Measurements from ENCODE around the gene KCNN3.

The KCNN3 gene

DNA sequence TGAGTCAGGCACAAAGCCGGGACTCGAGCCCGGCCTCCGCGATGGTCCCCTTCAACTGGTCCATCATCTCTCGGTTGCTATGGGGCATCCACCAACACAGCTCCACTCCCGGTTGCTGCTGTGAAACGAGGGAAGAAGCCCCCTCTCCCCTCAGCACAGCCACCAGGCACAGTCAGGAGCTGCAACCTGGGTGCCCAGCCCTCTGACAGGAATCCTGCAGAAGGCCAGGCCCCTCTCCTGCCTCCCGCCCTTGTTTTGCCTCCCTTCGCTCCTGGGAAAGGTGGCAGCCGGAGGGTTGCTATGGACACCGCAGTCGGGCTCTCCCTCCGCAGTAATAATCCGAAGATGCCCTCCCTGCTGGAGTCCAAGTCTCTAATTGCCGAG lies 8.9 kb upstream of the KCNN3 start:
- no peak for DNase-seq

DNA sequence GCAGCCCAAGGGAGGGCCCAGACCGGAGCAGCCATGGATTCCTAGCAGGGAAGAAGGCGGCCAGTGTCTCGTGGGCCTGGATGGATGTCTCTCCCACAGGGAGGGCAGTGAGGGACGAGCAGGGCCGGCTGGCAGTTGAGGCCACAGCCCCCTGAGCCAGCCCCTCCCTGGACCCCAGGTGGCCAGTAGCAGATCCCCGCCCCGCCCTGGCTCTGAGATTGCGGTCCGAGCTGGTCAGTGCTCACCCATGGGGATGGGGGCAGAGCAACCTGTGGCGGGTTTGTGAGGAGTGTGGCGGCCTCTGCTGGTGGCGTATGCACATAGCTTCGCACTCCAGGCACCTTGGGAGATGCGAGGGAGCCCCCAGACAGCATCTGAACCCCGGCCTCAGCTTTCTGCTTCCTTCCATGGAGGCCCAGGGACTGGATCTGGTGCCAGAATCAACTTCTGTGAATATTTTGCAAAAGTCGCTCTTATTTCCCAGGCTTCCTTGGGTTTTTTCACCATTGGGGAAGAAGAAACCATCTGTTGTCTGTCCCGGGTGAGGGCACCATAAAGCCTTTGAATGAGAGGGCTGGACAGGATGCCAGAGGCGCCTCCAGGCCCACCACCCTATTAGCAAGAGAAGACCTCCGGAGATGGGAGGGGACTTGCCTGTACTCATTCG lies 8.4 kb upstream of the KCNN3 start:
- peak; percentile 41 to 65 (median 53) for DNase-seq

DNA sequence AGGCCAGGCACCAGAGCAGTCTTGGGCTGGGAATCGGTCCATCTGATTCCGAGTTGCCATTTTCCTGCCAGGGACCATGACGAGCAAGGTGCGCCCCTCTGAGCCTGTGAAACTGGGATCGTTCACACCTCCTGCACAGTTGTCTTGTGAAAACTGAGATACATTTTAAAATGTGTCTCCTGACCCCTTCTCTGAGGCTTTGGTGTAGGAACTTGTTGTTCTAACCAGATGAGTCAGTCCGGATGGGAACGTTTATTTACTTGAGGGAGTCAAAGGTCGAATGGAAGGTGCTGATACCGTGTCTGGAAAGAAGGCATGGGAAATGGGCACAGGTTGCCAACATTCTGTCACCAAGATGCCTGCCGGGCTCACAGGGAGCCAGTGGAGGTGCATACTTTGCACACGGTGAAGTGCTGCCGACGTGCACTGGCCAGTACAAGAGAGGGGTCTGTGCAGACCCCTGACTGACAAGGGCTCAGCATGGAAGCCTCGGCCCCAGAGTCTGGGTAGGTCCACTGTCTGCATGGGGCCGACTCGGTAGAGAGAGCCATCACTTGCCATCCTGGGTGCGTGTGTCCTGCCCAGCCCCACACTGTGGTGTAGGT lies 7.4 kb upstream of the KCNN3 start:
- no peak for DNase-seq

DNA sequence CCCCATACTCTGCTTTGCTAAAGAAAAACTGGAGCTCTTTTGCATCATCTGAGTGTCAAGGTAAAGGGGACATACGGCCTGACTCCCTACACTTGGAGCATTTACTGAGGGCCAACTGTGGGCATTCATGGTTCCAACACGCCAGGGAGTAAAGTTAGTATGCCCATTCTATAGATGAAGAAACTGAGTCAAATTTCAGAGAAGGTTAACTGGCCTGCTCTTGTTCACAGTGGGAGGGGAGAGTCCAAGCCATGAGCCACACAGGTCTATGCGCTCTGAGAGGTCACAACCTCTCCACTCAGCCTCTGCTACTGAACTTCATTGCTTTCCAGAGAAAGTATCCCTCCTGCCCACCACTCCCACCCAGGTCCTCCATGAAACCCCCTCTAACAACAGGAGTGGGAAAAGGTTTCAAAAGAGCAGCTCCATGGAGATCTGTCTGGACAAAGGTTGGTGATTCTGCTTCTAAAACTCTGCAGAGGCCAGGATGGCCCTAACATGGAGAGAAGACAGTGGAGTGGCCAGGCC lies 6.8 kb upstream of the KCNN3 start:
- no peak for DNase-seq

DNA sequence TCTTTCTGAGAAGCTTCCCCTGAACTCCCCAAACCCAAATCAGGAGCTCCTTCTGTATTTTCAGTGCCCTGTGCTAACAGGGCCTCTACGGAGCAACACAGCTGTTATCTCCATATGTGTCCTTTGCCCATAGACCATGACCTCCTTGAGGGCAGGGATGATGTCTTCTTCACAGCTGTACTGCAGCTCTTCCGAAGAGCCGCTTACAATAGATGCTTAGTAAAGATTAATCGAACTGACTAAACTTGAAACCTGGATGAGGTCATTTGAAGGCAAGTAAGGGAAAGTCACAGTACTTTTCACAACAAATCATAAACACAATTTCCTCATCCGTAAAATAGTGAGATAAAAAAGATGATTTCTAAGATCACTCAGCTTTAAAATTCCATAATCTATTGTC lies 4.4 kb upstream of the KCNN3 start:
- peak in 1 of 5 donors; percentile 30 for DNase-seq

DNA sequence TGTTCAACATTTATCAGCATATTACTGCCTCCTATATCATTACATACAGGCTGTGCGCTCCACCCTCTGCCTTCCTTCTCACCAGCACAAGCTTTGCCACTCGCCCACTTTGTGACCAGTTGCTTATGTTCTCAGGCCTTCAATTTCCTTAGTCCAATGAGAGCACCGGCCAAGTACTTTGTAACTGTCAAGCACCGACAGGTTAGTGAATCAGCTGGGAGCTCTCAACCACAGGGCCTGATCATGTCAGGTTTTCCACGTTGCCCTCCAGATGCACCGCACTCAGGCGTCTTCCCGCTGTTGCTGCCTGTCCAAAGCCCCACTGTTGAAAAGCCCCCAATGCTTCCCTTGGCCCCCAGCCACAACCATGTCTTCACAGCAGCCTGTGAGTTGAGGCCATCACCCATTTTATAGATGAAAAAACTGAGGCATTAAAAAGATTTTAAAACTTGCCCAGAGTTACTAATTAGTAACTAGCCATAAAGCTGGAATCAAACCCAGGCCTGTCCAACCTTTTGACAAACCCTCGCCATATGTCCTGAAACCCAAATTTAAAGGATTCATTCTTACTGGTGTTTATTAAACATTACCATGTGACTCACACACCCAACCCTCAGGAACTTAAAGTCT lies 3.4 kb upstream of the KCNN3 start:
- DNase-seq = no peak

DNA sequence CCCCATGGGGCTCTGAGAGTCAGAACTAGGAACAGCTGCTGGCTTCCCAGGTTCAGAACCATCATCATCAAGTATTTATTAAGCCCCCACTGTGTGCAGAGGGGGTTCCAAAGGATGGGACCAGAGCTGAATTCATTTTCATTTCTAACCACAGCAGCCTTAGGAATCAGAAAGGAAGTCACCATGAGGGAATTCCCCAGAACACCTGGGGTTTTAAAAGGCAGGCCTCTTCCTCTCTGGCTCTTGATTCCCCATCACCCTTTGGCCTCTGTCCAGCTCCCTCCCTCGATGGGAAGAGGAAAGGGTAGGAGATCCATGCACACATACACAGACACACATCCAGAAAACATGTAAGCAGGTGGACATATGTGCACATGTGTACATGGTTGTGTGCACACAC lies 1.3 kb upstream of the KCNN3 start:
- DNase-seq = no peak

DNA sequence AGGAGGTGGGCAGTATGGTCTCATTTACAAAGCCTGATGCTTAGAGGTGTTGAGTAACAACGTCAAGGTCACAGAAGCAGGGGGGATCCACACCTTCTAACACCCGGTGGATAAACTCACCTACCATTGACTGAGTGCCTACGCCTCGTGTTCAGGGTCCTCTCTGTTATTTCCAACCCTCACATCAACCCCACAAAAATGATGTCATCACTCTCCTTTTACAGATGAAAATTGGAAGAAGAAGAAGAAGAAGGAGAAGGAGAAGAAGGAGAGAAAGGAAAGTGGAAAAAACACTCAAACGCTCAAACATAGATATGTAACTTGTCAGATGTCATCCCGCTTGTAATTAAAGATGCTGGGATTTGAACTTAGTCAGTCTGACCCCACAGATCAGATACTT lies 653 bp upstream of the KCNN3 start:
- DNase-seq = no peak

DNA sequence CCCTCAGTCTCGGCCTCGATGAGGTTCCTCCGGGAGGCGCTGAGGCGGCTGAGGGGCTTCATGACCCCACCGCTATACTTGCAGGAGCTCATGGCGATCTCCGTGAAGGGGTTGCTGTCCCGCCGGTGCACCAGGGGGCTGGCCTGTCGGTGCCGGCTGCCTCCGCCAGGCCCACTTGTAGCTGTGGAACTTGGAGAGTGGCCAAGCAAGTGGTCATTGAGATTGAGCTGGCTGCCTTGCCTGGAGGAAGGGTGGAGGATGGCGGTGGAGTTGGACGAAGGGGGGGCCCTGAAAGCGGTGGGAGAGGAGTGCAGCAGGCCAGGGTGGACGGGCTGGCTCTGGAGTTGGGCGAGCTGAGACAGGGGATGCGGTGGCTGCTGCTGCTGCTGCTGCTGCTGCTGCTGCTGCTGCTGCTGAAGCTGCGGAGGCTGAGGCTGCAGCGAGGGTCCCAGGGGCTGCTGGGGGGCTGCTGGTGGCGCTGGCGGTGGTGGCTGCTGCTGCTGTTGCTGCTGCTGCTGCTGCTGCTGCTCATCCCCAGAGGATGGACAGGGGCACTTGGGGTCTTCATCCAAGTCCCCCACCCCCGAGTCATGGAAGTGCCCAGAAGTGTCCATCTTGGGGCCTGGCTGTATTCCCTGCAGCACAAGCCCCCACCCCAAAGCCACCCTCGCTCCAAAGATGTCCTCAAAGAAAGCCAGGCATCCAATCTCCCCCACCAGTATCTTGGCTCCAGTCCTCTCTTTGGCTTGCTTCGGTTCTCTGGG lies 548 bp downstream of the KCNN3 start:
- DNase-seq = no peak

DNA sequence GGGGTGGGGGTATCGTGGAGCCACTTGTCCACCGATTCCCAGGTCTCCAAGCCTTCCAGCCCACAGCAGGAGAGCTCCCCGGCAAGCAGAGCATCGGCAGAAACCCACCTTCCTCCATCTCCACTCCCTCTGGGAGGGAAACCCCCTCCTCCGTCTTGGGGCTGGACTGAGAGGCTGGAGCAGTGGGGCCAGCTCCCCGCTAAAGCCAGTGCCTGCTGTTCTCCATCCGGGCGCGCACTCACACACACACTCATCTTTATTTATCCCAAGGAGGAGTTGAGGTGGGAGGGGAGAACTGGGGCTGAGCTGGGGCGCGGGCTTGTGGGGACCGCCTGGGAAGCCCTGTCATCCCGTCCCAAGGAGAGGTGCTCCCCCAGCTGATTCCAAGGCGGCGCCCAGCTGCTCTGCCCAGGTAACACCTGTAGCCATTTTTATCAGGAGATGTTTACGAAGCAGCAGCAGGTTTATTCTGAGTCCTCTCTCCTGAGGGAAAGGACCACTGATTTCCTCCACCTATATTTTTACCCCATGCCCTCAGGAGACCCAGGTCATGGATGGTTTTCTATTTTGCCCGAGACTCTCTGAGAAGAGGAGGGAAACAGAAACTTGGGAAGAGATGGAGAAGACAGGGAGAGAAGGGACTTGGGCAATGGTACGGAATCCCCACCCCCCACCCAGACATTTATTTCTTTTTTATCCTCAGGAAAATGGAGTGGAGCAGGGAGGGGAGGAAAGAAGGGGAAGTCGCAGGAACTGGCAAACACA lies 2.1 kb downstream of the KCNN3 start:
- no peak for DNase-seq

DNA sequence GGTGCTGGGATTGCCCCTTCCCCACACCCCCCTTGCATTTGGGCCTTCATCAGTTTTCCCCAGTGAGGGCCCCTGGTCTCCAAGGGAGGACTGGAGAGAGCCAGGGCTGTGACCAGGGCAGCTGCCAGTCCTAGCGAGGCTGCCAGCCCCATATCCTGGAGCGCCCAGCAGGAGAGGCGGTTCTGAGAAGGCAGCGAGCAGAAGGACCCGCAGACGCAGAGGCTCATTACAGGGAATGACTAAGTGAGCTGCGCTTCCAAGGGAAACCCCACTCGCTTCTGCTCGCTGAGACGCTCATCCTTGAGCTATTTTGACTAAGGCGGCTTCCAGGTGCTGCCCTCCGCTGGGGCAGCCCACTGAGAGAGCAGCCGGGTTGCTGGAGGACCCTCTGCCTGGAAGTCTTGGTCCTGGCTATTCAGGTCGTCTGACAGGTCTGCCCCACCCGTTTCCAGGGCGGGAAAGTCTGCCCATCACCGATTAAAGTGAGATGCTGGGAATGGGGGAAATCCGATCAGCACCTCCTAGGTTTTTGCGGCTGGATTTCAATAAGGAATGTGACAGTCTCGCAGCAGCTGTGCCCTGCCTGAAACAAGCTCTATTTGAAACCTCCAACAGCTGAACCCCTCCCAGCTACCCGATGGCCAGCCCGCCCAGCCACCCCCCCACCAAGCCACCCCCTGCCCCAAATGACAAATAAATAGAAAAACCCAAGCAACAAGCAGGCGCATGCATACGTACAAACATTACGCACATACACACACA lies 2.8 kb downstream of the KCNN3 start:
- DNase-seq = peak in 1 of 5 donors; percentile 28

DNA sequence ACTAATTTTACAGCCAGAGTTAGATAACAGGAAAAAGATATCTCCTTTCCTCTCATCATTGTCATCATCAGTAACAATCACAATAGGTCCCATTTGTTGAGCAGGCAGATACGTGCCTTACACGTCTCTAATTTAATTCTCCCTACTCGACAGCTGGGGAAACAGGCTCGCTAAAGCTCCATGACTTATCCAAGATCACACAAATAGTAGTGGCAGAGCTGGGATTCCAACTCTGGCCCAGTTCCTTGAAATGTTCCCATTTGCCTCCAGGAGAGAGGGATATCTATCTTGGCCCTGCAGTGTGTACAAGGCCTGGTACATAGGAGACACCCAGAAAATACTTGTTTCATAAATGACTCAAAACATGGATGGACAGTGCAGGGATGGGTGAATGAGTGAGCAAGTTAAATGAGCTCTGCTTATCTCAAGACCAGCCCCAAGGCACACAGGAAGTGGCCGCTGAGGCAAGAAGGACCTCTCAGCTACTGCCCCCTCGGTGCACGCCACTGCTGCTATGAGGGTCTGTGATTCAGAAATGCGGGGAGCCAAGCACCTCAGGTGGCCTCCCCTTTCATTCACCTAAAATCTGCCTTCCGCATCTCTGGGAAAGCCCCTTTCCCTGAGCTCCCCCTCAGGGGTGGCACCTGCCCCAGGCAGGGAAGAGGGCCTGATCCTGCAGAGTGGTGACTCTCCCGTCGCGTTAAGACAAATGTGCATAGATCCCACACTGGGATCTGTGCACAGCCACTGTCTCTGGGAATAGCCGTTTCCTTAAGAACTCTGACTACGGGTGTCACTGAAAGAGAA lies 3.6 kb downstream of the KCNN3 start:
- DNase-seq = no peak

DNA sequence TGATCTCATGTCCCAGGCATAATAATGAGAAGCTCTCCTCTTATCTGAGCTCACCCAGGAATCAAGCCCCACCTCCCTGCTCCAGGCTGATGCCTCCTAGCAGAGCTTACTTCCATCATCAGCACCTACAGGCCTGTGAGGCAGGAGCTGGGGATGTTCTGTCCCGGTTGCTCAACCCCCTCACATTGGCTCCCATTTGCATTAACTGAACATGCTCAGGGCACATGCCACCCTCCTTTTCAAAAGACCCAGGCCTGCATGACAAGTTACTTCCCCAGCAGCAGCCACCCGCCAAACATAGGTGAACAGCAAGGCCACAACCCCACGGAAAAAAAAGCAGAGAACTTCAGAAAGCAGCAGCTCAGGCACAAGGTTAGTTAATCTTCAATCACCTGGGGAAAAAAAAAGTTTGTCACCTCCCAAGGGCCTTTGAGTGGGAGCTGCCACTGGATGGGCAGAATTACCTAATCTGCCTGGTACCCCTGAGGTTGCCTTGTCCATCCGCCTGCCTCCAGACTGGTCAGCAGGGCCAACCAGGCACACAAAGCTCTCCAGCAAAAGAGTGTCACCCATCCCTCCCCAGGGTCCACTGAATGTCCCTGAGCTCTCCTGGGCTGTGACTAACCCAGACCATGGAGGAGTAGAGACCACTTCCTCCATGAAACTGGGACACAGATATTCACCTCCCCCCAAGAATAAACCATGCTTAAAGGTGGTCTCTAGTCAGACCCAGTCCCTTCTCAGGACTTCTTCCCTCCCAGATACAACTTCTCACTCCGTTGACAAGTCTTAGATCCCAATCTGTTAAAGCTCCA lies 4.4 kb downstream of the KCNN3 start:
- no peak for DNase-seq

DNA sequence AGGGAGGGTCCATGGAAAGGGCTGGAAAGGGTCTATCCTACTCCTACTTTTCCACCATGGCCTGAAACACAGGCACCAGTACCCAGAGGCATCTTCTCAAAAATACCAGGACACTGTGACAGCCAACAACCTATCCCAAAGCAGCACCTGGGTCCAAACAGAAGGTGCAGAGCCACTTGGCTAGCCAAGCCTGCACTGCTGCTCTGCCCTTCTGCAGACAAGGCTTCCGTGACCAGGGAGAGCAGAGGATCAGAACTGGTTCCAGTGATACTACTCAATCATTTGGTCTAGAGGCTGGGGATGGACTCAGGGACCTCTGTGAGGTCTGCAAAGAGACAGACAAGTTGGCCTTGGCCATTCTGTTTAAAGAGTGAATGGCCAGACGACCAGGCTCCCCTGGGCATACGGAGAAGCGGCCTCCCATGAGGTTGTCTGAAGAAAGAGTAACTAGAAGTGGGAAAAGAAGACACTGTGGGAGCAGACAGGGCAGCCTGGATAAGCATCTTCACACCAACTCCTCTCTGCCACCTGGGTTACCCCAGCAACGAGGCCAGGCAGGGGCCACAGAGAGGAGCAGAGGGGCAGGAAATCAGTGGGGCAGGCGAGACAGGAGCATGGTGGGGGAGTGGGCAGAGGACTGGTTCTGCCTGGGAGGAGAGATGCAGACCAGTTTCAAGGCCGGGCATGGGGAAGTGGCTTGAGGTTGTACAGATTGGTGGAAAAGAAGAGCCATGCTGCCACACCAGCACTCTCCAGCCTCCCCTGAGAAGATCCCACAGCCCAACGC lies 5.7 kb downstream of the KCNN3 start:
- no peak for DNase-seq

DNA sequence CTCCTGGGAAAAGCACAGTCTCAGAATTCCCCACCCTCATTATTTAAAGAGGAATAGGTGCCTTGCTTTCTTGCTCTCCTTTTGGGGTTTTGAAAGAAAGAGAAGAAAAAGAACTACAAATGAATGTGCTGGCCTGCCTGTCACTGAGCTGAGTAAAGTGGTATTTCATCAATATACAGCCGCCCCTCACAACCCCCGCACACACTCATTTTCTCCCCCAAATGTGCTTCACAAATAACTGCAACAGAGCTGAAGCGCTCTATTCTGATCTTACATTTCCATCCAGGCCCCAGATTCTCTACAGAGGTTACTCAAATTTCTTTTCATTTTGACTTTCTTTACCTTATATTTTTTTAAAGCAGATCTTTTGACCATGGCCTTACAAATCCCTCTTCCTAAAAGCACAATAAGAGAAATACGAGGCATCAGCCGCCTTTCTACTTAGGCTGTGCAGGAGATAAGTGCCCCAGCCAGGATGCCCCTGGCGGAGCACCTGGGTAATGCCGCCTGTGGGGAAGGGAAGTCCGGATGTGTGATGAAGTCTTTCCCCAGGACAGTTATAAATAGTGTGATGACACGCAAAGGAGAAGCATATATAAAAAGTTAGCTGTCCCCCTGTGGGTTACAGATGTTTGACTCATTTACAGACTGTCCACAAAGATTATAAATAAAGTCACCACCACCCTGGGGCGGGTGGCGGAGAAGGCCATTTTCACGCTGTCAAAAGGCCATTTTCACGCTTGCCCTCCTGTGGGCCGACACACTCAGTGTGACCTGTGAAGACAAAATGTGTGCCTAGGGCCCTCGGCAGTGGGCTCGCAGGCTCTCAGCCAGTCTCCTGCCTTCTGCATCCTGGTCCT lies 6.5 kb downstream of the KCNN3 start:
- DNase-seq = peak in 1 of 5 donors; percentile 5

DNA sequence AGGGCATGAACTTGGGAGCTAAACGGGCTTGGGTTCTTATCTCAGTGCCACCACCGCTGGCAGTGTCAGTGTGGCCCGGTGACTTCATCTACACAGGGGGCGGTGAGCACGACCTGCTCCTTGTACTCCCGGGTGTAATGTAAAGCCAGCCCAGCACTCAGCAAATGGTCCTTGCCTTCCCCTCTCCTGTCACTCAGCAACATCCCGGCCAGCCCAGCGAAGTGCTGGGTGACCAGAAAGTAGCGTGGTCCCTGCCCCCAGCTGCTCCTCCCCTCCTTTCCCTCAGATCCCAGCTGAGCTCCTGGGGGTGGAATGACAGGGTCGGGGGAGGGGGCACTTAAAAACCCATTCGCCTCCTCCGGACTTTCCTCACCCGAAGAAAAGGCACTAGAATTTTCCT lies 7.2 kb downstream of the KCNN3 start:
- no peak for DNase-seq

DNA sequence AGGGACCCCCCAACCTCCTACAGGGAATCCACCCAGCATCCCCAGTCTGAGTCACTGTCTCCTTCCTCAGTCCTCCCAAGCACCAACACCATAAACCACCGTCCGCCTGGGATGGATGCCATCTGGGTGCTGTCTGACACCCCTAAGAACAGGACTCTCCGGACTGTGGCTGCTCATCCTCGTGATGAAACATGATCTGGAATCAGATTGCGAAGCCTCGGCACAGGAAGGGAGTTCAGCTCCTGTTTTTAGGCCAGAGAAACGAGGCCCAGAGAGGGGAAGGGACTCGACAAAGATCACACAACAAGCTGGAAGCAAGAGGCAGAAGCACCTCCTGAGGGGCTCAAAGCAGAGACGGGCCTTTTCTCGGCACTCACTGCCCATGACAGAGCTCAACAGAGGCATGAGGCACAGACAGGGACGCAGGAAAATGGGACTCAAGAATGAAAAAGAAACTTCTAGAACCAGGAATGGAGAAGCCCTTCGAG lies 8.4 kb downstream of the KCNN3 start:
- DNase-seq = no peak

All from T-helper 1 cell (primary cell).